Right cardiac atrium (tissue), 5 donors: ENCODE results near the gene CAMTA1. TPM values are rescaled to one million over a fixed set of nuclear protein-coding genes. Genes with fewer than 3 reads are reported as not detected.

ENCODE experiments used
- ATAC-seq, 2 donors: fragments of 200-7000 bp; cut with Tn5 transposase; one replicate each; pipeline versions ENCODE4 v1.8.0 to v1.9.1; 2020; ENCODE audit warnings: moderate library complexity in 2 of 2, mild to moderate bottlenecking in 1 of 2
- DNase-seq, 3 donors: peaks; one replicate each; pipeline ENCODE4 v3.0.0-alpha.2; 2020
- H3K27ac ChIP-seq: one replicate; pipeline ENCODE4 v1.5.1; 2013; ENCODE audit warnings: mild to moderate bottlenecking, low read length, control low read depth, moderate library complexity
- H3K27me3 ChIP-seq: one replicate; pipeline ENCODE4 v1.6.1; 2013; ENCODE audit not compliant: control insufficient read depth, insufficient read depth
- H3K4me1 ChIP-seq: one replicate; pipeline ENCODE4 v1.6.1; 2013; ENCODE audit warnings: low read length; ENCODE audit not compliant: control insufficient read depth, insufficient read depth
- H3K4me3 ChIP-seq: one replicate; pipeline ENCODE4 v1.5.1; 2013; ENCODE audit warnings: low read length, control low read depth
- H3K9me3 ChIP-seq: one replicate; pipeline ENCODE4 v1.6.1; 2013; ENCODE audit warnings: low read length; ENCODE audit not compliant: control insufficient read depth
- WGBS: extraction: QIAGEN DNeasy Blood & Tissue Kit; methylation state at CpG from one replicate; pipeline ENCODE4 v1.1.7; 2013; 5-methylcytosine and 5-hydroxymethylcytosine counted together
- intact Hi-C, 4 donors: fragments of 100-400 bp; cut with DNase I; formaldehyde crosslinking; loops; one replicate each; pipeline versions ENCODE4 v1.11.0 to v1.14.0; 2022 to 2023
- polyA plus RNA-seq: library from polyadenylated mRNA; stranded (reverse); fragments of 200-250 nt; gene quantifications from one replicate; pipeline ENCODE4 v1.2.3, GENCODE V29; 2013
- total RNA-seq, 4 donors: library from RNA; stranded (reverse); fragmentation: NEBNext Ultra II Directional; extraction: Animal tissue kit (Norgen Biotek cat#: 25700); gene quantifications; one replicate each; pipeline ENCODE4 v1.2.1, GENCODE V29; 2021
- donor health status: healthy with polysubstance abuse.
- donor health status: DM: no; HTN: yes; CAD: no.
- donor health status: DM: no; HTN: no; CAD: no.
- donor health status: DM: no; HTN: yes; CAD: no; lungs with severe emphysema.
- donor health status: DM: yes; HTN: yes; CAD: no.

Gene CAMTA1
- total and polyA plus RNA-seq, 5 donors: 155 to 334 (median 164) TPM

DNA sequence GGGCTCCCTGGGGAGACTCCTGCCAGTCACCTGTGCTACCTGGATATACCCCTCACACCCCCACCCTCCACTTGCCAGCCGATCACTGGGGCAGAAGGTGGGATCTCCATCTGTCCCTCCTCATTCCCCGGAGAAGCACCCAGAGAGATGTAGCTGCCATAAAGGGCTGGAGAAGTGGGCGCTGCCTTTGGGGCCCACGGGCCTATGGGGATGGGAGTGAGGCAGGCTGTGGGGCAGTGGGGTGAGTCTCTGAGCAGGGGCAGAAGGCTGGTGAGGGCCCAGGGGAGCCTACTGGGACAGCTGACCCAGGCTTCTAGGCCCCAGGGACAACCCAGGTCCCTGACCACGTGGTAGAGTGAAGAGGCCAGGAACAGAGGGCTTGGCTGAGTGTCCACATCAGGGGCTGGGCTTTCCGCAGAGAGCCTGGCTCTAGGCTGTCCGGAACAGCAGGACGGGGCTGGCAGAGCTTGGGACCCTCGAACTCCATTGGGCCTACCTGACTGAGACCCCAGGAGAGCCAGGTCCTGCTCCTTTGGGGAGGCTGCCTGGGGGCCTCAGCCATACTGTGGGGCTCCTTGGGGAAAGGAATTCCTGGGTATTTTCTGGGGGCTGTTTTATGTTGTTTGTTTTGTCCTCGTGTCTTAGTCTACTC, 780.0 kb downstream of the CAMTA1 start:
- WGBS: 92% methylated on average over 10 of the region's 10 CpGs
- Histone ChIP-seq H3K27me3 (no peaks in the 10 kb centered on the region), H3K4me3 (no peak overlapping the region), H3K9me3 (no peaks in the 10 kb centered on the region), H3K4me1 (no peaks in the 10 kb centered on the region), H3K27ac (no peak overlapping the region)
- DNase-seq: peak in 1 of 3 donors; percentile 40
- intact Hi-C loops: no loop called here
- no peak for ATAC-seq

DNA sequence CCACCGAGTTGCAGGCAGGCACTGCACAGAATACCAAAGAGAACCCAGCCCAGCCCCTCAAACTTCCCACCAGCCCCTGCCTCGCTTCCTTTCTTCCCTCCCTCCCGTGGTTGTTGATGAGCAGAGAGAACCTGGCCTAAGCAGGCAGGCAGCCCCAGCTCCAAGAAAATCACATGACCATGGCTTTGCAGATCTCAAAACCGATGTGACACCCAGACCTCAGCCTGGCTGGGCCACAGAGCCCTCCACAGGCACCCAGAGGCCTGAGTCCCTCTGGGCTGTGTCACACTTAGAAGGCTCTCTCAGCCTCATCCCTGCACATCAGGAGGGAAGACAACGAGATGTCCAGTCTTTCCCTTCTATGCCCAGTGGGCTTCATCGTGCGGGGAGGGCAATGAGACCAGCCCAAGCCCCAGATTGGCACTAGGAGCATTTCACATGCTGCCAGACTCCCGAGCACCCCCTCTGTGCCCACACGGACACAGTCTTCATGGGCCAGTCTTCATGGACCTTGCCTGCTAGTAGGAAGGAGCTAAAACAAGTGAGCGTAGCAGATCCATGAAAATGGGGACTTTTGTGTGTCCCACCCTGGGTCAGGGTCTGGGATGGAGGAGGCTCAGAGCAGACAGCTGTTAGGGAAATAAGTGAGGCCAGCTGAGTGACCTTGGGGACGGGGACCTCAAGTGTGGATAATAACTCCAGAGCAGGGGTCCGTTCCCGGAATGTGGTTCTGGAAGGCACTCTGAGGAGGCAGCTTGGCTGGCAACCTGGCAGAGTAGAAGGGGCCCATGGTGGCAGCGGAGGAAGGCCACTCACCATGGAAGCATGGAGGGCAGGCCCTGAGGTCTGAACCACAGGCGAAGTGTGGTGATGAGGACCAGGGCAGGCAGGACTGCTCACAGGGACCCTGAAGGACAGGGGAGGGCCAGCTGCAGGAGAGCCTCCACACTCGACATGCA, 781.4 kb downstream of the CAMTA1 start:
- intact Hi-C loops: no loop called here
- DNase-seq: peak in 1 of 3 donors; percentile 22
- no peaks in the 10 kb centered on the region for H3K4me1 ChIP-seq
- H3K4me3 ChIP-seq: no peak overlapping the region
- no peaks in the 10 kb centered on the region for H3K27me3 ChIP-seq
- no peaks in the 10 kb centered on the region for H3K9me3 ChIP-seq
- WGBS: 85% methylated on average over 16 of the region's 16 CpGs
- ATAC-seq: no peak
- H3K27ac ChIP-seq: no peak overlapping the region

DNA sequence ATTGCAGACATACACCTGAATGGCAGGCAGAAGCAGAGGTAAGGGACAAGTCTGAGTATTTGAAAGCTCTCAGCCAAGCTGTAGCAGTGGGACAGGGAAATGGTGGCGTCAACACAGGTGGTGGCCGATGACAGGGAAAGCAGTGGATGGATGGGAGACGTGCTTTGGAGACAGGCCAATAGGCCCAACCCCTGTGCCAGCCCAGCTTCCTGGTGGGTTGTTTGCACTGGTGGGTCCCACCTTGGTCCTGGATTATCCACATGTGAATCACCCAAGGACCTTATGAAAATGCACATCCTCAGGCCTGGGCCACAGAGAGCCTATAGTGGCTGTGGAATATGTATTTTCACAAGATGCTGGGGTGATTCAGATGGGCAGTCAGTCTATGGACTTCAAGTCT, 782.1 kb downstream of the CAMTA1 start:
- H3K9me3 ChIP-seq: no peaks in the 10 kb centered on the region
- intact Hi-C loops: no loop called here
- no peak overlapping the region for H3K4me3 ChIP-seq
- DNase-seq (peak in 1 of 3 donors; percentile 32), ATAC-seq (no peak)
- no peak overlapping the region for H3K27ac ChIP-seq
- 89% methylated on average over 3 of the region's 3 CpGs for WGBS
- H3K4me1 ChIP-seq: no peaks in the 10 kb centered on the region
- no peaks in the 10 kb centered on the region for H3K27me3 ChIP-seq

DNA sequence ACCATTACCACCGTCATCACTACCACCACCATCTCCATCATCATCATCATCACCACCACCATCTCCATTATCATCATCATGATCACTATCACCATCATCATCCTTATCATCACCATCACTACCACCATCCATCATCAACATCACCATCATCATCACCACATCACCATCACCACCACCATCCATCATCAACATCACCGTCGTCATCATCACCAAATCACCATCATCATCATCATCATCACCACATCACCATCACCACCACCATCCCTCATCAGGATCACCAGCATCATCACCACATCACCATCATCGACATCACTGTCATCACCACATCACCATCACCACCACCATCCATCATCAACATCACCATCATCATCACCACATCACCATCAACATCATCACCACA, 782.8 kb downstream of the CAMTA1 start:
- no peak overlapping the region for H3K27ac ChIP-seq
- 96% methylated on average over 4 of the region's 4 CpGs for WGBS
- DNase-seq (no peak), ATAC-seq (no peak)
- H3K4me3 ChIP-seq: no peak overlapping the region
- intact Hi-C loops: no loop called here
- H3K4me1 ChIP-seq: no peaks in the 10 kb centered on the region
- no peaks in the 10 kb centered on the region for H3K9me3 ChIP-seq
- H3K27me3 ChIP-seq: no peaks in the 10 kb centered on the region

DNA sequence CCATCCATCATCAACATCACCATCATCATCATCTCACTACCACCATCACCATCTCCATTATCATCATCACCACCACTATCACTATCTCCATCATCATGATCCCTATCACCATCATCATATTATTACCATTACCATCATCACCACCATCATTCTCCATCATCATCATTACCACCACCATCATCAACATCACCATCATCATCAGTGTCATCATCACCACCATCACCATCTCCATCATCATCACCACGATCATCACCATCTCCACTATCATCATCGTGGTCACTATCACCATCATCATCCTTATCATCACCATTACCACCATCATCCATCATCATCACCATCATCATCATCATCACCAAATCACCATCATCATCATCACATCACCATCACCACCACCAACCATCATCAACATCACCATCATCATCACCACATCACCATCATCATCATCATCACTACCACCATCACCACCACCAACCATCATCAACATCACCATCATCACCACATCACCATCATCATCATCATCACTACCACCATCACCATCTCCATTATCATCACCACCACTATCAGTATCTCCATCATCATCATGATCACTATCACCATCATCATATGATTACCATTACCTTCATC, 783.8 kb downstream of the CAMTA1 start:
- ATAC-seq (no peak), DNase-seq (no peak)
- intact Hi-C loops: no loop called here
- WGBS: 95% methylated on average over 2 of the region's 2 CpGs
- Histone ChIP-seq H3K9me3 (no peaks in the 10 kb centered on the region), H3K4me3 (no peak overlapping the region), H3K27ac (no peak overlapping the region), H3K4me1 (no peaks in the 10 kb centered on the region), H3K27me3 (no peaks in the 10 kb centered on the region)

DNA sequence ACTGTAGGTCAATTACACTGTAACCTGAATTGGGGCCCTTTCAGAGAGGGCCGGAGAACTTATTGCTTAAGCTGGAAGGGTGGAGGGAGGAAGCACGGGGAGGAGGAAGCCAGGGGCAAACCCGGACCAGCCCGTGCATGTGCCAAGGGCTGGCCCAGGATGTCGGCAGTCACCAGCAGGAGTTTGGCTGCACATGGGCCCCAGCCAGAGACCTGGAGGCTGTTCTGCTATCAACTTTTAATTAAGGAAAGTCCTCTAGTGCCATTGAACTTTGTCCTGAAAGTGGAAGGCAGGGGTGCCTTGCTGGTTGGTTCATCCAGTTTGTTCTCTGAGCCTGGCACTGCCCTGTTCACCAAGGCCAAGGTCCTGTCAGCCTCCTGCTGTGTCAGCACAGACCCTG, 785.1 kb downstream of the CAMTA1 start:
- intact Hi-C loops: loop anchor here in 2 of 4 donors (10.0 kb wide), 2 partner anchors 56 to 116 kb away; no protein-coding TSS in a partner anchor
- peaks cover 2% of the 10 kb centered on the region for H3K4me1 ChIP-seq
- DNase-seq: peak in 1 of 3 donors; percentile 12
- no peaks in the 10 kb centered on the region for H3K9me3 ChIP-seq
- no peak for ATAC-seq
- H3K27me3 ChIP-seq: no peaks in the 10 kb centered on the region
- H3K4me3 ChIP-seq: no peak overlapping the region
- WGBS: 42% methylated on average over 5 of the region's 5 CpGs
- H3K27ac ChIP-seq: no peak overlapping the region

DNA sequence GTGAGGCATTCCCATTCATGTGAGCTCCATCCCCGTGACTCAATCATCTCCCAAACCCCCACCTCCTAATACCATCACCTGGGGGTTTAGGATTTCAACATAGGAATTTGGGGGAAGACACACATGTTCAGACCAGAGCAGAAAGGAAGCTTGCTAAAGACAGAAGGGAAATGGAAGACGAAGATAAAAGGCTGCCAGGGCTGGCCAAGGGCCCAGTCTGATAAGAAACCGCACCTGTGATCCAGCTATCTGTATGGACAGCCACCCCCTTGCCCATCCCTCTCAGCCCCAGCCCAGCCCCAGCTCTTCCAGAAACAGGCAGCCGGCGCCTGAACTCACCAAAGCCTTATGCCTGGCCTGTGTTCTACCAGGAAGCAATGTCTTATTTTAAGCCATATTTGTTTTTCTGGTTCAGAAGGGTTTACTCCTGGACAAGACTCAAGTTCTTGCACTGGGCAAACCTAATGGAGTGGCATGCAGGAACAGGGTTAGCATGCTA, 787.4 kb downstream of the CAMTA1 start:
- intact Hi-C loops: loop anchor here in 2 of 4 donors (10.0 kb wide), 2 partner anchors 58 to 118 kb away; no protein-coding TSS in a partner anchor
- Histone ChIP-seq H3K27me3 (no peaks in the 10 kb centered on the region), H3K4me3 (no peak overlapping the region), H3K27ac (no peak overlapping the region), H3K9me3 (no peaks in the 10 kb centered on the region), H3K4me1 (peaks cover 2% of the 10 kb centered on the region)
- WGBS: 36% methylated on average over 5 of the region's 5 CpGs
- DNase-seq (peak in 1 of 3 donors; percentile 18), ATAC-seq (no peak)

DNA sequence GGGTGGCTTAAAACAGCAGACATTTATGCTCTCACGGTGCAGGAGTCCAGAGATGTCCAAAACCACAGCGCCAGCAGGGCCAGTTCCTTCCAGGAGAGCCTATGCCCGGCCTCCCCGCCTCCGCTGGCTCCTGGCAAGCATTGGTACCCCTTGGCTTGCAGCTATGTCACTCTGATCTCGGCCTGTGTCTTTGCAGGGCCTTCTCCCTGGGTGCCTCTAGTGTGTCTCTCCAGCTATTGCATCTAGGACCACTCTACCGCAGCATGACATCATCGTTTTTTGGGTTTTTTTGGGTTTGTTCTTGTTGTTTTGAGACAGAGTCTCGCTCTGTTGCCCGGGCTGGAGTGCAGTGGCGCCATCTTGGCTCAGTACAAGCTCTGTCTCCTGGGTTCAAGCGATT, 788.2 kb downstream of the CAMTA1 start:
- H3K9me3 ChIP-seq: no peaks in the 10 kb centered on the region
- peak in 1 of 3 donors; percentile 27 for DNase-seq
- 94% methylated on average over 12 of the region's 12 CpGs for WGBS
- H3K27me3 ChIP-seq: no peaks in the 10 kb centered on the region
- no peak for ATAC-seq
- intact Hi-C loops: loop anchor here in 2 of 4 donors (10.0 kb wide), 2 partner anchors 59 to 119 kb away; no protein-coding TSS in a partner anchor
- H3K4me1 ChIP-seq: peaks cover 2% of the 10 kb centered on the region
- H3K27ac ChIP-seq: no peak overlapping the region
- H3K4me3 ChIP-seq: no peak overlapping the region

DNA sequence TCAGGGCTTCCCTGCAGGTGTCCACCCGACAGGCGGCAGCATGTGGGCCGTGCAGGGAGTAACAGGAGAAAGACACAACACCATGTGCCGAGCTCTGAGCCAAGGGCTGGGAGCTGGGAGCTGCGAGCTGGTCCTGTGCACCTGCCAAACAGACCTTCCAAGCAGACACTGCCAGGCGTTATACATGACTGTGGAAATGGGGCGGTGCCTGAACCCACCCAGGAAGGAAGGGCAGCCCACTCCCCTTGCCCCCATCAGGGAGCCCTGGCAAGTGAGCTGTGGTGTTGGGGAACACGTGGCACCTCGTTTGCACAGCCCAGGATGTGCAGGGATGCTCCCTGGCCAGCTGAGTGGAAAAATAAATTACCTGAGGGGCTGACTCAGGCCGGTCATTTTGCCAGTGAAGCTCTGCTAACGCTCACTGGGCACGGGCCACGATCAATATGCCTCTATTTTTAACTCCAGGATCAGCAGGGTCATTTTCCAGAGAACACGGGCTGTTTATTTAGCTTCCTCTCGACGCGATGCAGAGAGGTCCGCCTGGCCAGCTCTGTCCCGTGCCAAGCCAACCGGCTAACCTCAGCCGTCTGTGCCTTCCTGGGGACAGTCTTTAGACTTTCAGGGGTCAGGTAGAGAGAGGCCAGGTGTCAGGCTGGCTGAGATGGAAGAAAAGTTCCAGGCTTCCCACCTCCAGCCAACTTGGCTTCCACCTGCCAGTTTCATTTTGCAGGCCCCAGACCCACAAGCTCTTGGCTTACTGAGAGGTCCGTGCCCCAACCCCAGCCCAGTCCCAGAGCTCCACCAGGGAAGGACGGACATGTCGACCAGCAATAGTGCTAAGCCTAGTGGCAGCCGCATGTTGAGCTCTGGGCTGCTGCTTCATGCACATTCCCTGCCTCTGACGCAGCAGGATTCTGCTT, 789.1 kb downstream of the CAMTA1 start:
- peak in 1 of 3 donors; percentile 41 for DNase-seq

DNA sequence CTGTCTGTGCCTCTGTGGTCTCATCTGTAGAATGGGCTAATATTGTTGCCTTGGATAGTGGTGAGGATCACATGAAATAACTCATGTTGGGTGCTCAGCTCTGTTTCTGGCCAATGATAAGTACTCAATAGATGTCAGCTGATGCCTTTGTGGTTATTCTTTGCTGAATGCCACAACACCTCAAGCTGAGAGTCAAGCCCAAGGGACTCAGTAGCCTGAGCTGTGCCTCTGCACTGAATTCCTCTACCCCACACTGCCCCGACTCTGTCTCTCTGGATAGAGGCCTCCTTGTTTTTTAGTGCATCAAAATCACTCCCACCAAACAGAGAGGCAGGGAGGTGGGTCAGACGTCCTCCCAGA, 789.8 kb downstream of the CAMTA1 start:
- Histone ChIP-seq H3K9me3 (no peaks in the 10 kb centered on the region), H3K27me3 (no peaks in the 10 kb centered on the region), H3K27ac (no peak overlapping the region), H3K4me3 (no peak overlapping the region), H3K4me1 (peaks cover 2% of the 10 kb centered on the region)
- no peak for ATAC-seq
- DNase-seq: no peak
- intact Hi-C loops: loop anchor here in 2 of 4 donors (10.0 kb wide), 2 partner anchors 60 to 120 kb away; no protein-coding TSS in a partner anchor
- 82% methylated on average over 2 of the region's 2 CpGs for WGBS

More for the DNA sequence above, 789.1 kb downstream of the CAMTA1 start:
- Histone ChIP-seq H3K4me1 (peaks cover 2% of the 10 kb centered on the region), H3K4me3 (no peak overlapping the region), H3K27ac (no peak overlapping the region), H3K27me3 (no peaks in the 10 kb centered on the region), H3K9me3 (no peaks in the 10 kb centered on the region)
- peak; percentile 47 to 65 for ATAC-seq
- 53% methylated on average over 26 of the region's 26 CpGs for WGBS
- intact Hi-C loops: loop anchor here in 2 of 4 donors (10.0 kb wide), 2 partner anchors 60 to 120 kb away; no protein-coding TSS in a partner anchor
